Duodenal mucosa (tissue), 2 donors: ENCODE results near the gene RBPJ.
"Not testable (repeated sequence)": the region's sequence is repeated elsewhere in the genome, so short reads cannot be mapped to it uniquely, and the experiment has no call there.

Source experiments
- H3K27ac ChIP-seq: one replicate; pipeline ENCODE4 v1.7.0; 2013; ENCODE audit warnings: low read depth, low read length
- H3K27me3 ChIP-seq, 2 donors: one replicate each; pipeline ENCODE4 v1.7.0; 2013; ENCODE audit warnings: low read length in 2 of 2, control low read depth in 1 of 2; ENCODE audit not compliant: insufficient read depth in 2 of 2, control insufficient read depth in 1 of 2
- H3K36me3 ChIP-seq, 2 donors: one replicate each; pipeline ENCODE4 v1.7.0; 2013; ENCODE audit warnings: low read length in 2 of 2, control low read depth in 1 of 2; ENCODE audit not compliant: insufficient read depth in 2 of 2, control insufficient read depth in 1 of 2
- H3K4me1 ChIP-seq, 2 donors: one replicate each; pipeline ENCODE4 v1.7.0; 2013; ENCODE audit warnings: low read length in 2 of 2, control low read depth in 1 of 2; ENCODE audit not compliant: insufficient read depth in 2 of 2, control insufficient read depth in 1 of 2
- H3K4me3 ChIP-seq, 2 donors: one replicate each; pipeline ENCODE4 v1.7.0; 2013; ENCODE audit warnings: low read length in 2 of 2, low read depth in 1 of 2
- H3K9ac ChIP-seq, 2 donors: one replicate each; pipeline ENCODE4 v1.7.0; 2013; ENCODE audit warnings: low read length in 2 of 2, low read depth in 1 of 2
- H3K9me3 ChIP-seq, 2 donors: one replicate each; pipeline ENCODE4 v1.7.0; 2013; ENCODE audit warnings: low read length in 2 of 2, control low read depth in 1 of 2; ENCODE audit not compliant: control insufficient read depth in 1 of 2

The RBPJ gene

DNA sequence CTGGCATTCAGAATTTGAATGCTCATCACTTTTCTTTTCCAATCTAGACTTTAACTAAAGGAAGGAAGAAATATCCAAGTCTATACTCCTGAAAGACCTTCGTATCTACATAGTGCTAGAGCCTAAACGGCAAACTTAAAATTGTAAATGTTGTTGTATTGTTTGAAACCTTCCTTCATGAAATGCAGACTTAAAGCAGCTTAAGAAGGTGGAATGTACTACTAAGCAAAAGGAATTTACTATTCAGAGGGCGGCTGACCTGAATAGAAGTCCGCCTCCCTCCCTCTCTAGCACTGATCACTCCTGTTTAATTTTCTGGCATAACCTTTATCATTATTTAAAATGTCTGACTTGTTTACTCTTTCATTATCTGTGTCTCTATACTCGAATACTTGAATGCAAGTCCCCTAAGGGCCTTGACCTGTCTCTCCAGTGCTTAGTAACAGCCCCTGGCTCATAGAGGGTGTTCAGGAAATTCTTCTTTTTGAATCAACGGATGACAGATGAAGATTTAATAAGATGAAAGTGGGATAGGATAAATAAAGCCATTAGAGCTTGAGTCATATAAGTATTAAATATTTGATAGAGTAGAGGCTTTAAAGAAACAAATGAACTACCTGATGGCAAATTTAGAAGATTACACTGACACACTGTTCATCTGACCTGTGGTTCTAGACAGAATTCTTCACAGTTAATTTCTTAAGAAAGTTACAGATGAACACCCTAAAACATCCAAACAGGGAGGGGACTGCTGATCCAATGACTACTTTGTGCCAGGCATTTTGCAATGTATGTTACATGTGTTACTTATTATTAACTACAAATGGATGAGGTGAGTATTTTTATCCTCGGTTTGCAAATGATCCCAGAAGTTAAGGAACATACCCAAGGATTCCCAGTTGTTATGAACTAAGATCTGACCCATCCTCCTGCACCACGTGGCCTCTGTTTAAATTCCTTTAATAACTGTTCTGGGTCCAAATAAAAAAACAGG is 20.2 kb upstream of the RBPJ start:
- no peaks in the 10 kb centered on the region for H3K9me3 ChIP-seq
- H3K36me3 ChIP-seq = no peaks in the 10 kb centered on the region
- H3K9ac ChIP-seq = no peak overlapping the region
- H3K4me1 ChIP-seq = no peaks in the 10 kb centered on the region
- H3K27ac ChIP-seq = no peak overlapping the region
- H3K27me3 ChIP-seq = no peaks in the 10 kb centered on the region
- H3K4me3 ChIP-seq = no peak overlapping the region

DNA sequence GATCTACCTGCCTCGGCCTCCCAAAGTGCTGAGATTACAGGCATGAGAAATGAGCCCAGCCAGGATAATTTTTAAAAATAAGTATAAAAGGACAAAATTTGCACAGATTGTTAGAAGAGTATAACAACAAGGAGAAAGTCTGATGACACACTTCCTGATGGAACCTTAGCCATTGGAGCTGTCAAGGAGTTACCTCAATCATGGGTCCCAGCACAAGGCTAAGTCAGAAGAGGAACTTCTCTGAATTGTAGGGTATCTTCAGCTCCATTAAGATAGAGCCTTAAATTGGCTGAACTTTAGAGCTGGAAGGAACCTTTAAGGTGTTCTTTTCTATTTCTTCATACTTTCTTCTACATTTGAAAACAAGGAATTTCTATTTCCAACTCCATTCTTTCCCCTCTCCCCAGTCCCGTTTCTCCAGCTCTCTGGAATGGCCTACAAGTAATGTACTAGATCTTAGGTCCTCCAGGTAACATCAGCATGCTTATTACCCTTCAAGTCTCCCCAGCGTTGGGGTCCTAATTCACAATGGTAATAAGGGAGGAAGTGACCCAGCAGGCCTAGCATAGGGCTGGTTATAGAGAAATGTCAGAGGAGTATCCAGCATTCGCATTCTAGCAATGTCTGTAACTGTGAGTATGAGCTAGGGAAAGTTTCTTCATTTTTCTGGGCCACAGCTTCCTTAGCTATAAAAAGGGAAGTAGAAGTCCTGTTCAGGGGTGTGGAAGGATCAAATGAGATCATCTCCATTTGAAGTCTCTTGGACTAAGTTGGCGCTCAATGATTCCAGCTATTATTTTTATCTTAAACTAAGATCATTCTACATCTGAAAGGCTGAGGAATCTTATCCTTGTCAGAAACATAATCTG is 18.5 kb upstream of the RBPJ start:
- no peaks in the 10 kb centered on the region for H3K4me1 ChIP-seq
- no peak overlapping the region for H3K27ac ChIP-seq
- H3K27me3 ChIP-seq = no peaks in the 10 kb centered on the region
- H3K4me3 ChIP-seq = no peak overlapping the region
- no peaks in the 10 kb centered on the region for H3K9me3 ChIP-seq
- no peaks in the 10 kb centered on the region for H3K36me3 ChIP-seq
- no peak overlapping the region for H3K9ac ChIP-seq

DNA sequence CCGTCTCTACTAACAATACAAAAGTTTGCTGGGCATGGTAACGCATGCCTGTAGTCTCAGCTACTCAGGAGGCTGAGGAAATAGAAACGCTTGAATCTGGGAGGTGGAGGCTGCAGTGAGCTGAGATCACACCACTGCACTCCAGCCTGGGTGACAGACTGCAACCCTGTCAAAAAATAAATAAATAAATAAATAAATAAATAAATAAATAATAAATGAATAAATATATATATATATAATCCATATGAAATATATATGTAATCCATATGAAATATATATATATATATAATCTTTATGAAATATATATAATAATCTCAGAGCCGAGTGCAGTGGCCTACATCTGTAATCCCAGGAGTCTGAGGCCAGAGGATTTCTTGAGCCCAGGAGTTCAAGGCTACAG is 17.8 kb upstream of the RBPJ start:
- Histone ChIP-seq H3K9me3 (no peaks in the 10 kb centered on the region), H3K4me1 (no peaks in the 10 kb centered on the region), H3K27me3 (no peaks in the 10 kb centered on the region), H3K9ac (no peak overlapping the region), H3K4me3 (no peak overlapping the region), H3K36me3 (no peaks in the 10 kb centered on the region), H3K27ac (no peak overlapping the region)

DNA sequence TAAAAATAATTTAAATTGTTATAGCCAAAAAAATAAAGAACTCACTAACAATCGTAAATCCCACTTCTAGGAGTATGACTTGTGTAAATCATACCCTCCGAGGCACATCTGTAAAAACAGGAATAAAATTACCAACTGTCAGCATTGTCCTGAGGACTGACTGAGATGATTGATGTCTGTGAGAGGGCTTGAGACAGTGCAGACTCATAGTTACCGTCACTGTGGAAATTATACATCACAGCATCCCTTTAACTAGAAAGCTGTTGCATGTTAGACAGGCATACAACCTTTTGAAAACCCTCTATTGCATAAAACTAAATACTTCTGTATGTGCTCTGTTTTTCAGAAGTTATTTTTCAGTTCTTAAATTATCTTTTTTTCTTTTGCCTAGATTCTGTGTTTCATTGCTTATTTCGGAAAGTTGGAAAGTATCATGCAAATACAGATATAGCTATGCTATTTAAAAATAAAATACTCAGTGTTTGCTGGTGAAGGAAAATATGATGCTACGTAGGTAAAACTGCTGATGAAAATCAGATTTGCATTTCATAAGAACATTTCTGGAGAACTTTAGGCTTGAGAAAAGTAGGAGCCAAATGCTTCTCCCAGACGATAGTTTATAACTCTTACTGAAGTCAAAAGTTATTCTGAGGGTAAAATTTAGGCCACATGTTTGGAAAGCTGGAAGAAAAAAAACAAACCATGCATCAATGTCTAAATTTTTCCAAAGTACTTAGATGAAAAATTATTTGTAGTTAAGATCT is 13.6 kb upstream of the RBPJ start:
- Histone ChIP-seq H3K4me3 (no peak overlapping the region), H3K9ac (no peak overlapping the region), H3K27me3 (no peaks in the 10 kb centered on the region), H3K4me1 (no peaks in the 10 kb centered on the region), H3K9me3 (no peaks in the 10 kb centered on the region), H3K27ac (no peak overlapping the region), H3K36me3 (no peaks in the 10 kb centered on the region)

DNA sequence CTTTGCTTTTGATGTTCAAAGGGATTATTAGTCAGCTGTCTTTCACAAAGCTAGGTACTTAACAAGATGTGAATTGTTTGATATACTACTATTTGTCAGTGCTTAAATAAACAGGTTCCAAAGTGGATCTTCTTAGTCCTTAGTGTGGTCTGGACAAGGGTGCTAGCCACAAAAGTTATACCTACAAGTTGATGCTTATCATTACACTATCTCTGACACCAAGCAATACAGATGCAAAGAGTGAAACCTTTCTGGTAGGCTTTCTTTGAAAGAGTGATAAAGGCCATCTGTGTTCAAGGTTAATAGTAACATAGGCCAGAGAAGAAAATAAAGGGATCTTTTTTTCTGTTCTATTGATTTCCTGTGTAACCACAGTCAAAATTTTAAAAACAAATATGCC is 12.2 kb upstream of the RBPJ start:
- H3K4me1 ChIP-seq = no peaks in the 10 kb centered on the region
- H3K9ac ChIP-seq = no peak overlapping the region
- H3K4me3 ChIP-seq = no peak overlapping the region
- H3K27ac ChIP-seq = no peak overlapping the region
- H3K9me3 ChIP-seq = no peaks in the 10 kb centered on the region
- H3K27me3 ChIP-seq = no peaks in the 10 kb centered on the region
- H3K36me3 ChIP-seq = no peaks in the 10 kb centered on the region

DNA sequence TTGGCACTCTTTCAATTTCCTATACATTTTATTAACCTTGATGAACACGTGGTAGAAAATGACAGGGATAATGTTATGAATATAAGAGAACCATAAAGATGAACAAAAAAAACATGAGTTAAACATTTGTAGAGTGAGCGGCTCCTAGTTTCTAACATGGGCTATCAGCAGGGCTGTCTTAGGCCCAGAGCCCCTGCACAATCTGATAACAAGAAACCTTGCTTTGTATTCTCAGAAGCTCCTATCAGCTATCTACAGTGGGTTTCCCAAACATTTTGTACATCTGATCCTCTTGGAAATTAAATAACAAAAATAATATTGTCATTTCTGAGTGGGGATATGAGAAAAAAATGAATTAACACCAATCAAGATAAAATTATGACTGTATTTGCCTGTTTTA is 10.6 kb upstream of the RBPJ start:
- peaks cover 0 to 5% of the 10 kb centered on the region in 2 donors for H3K9me3 ChIP-seq
- no peak overlapping the region for H3K27ac ChIP-seq
- no peaks in the 10 kb centered on the region for H3K4me1 ChIP-seq
- H3K27me3 ChIP-seq = no peaks in the 10 kb centered on the region
- no peak overlapping the region for H3K4me3 ChIP-seq
- H3K36me3 ChIP-seq = no peaks in the 10 kb centered on the region
- H3K9ac ChIP-seq = no peak overlapping the region

DNA sequence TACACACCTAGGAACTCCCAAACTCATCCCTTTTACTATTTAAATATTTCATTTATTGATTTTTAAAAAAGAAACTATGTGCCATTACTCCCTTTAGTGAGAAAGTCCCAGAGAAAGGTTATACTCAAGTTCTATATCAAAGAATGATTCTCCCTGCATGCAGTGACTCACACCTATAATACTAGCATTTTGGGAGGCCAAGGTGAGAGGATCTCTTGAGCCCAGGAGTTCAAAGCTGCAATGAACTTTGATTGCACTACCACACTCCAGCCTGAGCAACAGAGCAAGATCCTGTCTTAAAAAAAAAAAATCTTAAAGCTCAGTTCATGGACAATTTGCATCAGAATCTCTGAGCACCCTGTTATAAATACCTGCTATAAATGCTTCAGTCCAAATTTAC is 9.2 kb upstream of the RBPJ start:
- Histone ChIP-seq H3K27ac (no peak overlapping the region), H3K9ac (no peak overlapping the region), H3K9me3 (peaks cover 0 to 5% of the 10 kb centered on the region in 2 donors), H3K4me3 (no peak overlapping the region), H3K4me1 (no peaks in the 10 kb centered on the region), H3K27me3 (no peaks in the 10 kb centered on the region), H3K36me3 (no peaks in the 10 kb centered on the region)

DNA sequence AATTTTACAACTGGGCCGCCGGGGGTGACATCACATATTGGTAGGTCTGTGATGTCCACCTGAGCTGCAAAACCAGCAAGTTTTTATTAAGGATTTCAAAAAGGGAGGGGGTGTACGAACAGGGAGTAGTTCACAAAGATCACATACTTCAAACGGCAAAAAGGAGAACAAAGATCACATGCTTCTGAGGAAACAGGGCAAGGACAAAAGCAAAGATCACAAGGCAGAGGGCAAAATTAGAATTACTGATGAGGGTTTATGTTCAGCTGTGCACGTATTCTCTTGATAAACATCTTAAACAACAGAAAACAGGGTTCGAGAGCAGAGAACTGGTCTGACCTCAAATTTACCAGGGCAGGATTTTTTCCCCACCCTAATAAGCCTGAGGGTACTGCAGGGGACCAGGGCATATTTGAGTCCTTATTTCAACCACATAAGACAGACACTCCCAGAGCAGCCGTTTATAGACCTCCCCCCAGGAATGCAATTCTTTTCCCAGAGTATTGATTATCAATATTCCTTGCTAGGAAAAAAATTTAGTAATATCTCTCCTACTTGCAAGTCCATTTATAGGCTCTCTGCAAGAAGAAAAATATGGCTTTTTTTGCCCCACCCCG is 5.4 kb upstream of the RBPJ start:
- not testable (repeated sequence) for H3K9ac ChIP-seq, H3K27me3 ChIP-seq, H3K4me3 ChIP-seq, H3K36me3 ChIP-seq, H3K4me1 ChIP-seq, H3K9me3 ChIP-seq, H3K27ac ChIP-seq

DNA sequence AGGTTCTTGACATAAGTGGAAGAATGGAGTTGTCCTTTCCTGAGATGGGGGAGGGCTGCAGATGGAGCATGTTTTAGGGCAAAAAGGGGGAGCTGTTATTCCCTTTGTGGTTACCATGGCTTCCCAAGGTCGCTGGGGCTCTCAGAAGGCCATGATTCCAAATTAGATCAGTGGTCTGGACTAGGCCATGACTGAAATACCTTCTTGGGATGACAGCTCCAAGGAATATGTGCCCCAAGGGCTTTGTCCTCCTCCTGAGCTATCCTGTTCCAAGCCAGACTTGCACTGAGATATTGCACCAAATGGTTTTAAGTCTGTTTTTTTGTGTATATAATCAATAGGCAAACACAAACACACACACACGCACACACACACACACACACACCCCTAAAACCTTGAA is 3.0 kb upstream of the RBPJ start:
- Histone ChIP-seq H3K27me3 (no peaks in the 10 kb centered on the region), H3K9ac (no peak overlapping the region), H3K27ac (no peak overlapping the region), H3K4me1 (peaks cover 2 to 4% of the 10 kb centered on the region in 2 donors), H3K4me3 (no peak overlapping the region), H3K9me3 (peaks cover 0 to 5% of the 10 kb centered on the region in 2 donors), H3K36me3 (no peaks in the 10 kb centered on the region)
